Measurements from ENCODE around the gene SPG7. TPM values are rescaled to one million over a fixed set of nuclear protein-coding genes. Genes with fewer than 3 reads are reported as not detected.
"Not testable (repeated sequence)": the region's sequence is repeated elsewhere in the genome, so short reads cannot be mapped to it uniquely, and the experiment has no call there.

SPG7 gene
- 75.1 and 98.6 TPM in 2 replicates for total RNA-seq (2012; rRNA removed)

GRCh38 chr16:89507834-89508590, at the start of gene SPG7:
SPG7 (plus strand) TSS chr16:89508403; CDS start chr16:89508418, 15 bp downstream.
- H3K27me3 ChIP-seq (ENCODE audit: control insufficient read depth, insufficient read depth, low read length) = no peaks in the 10 kb centered on the region
- H3K4me2 ChIP-seq (ENCODE audit: low read length) = peak within 1 kb of the TSS; percentile 99
- H3K9ac ChIP-seq (ENCODE audit: low read depth, low read length) = peak within 1 kb of the TSS; percentile 96
- no peaks in the 10 kb centered on the region for H3K9me3 ChIP-seq (replicated peaks; ENCODE audit: low read length)
- peaks cover 31% of the 10 kb centered on the region for H3K4me1 ChIP-seq (ENCODE audit: control insufficient read depth, insufficient read depth, low read length)
- H3K4me3 ChIP-seq (ENCODE audit: low read length) = peak within 1 kb of the TSS; percentile 97
- H3K36me3 ChIP-seq (ENCODE audit: insufficient read depth, low read length) = peaks cover 24% of the 10 kb centered on the region

- Histone ChIP-seq H3K36me3 (ENCODE audit: insufficient read depth, low read length) (peaks cover 17% of the 10 kb centered on the region), H3K4me1 (ENCODE audit: control insufficient read depth, insufficient read depth, low read length) (peaks cover 26% of the 10 kb centered on the region), H3K27me3 (ENCODE audit: control insufficient read depth, insufficient read depth, low read length) (no peaks in the 10 kb centered on the region), H3K4me3 (ENCODE audit: low read length) (no peak overlapping the region), H3K9me3 (replicated peaks; ENCODE audit: low read length) (no peaks in the 10 kb centered on the region), H3K4me2 (ENCODE audit: low read length) (no peak overlapping the region), H3K9ac (ENCODE audit: low read depth, low read length) (no peak overlapping the region)
Observed at GRCh38 chr16:89458551-89458950, 49.7 kb upstream of the SPG7 start.

- Histone ChIP-seq H3K9me3 (replicated peaks; ENCODE audit: low read length) (no peaks in the 10 kb centered on the region), H3K27me3 (ENCODE audit: control insufficient read depth, insufficient read depth, low read length) (no peaks in the 10 kb centered on the region), H3K36me3 (ENCODE audit: insufficient read depth, low read length) (peaks cover 14% of the 10 kb centered on the region), H3K4me2 (ENCODE audit: low read length) (no peak overlapping the region), H3K4me1 (ENCODE audit: control insufficient read depth, insufficient read depth, low read length) (peaks cover 22% of the 10 kb centered on the region), H3K9ac (ENCODE audit: low read depth, low read length) (no peak overlapping the region), H3K4me3 (ENCODE audit: low read length) (no peak overlapping the region)
Observed at GRCh38 chr16:89458967-89459366, 49.2 kb upstream of the SPG7 start.

- Histone ChIP-seq H3K36me3 (ENCODE audit: insufficient read depth, low read length) (peaks cover 8% of the 10 kb centered on the region), H3K4me2 (ENCODE audit: low read length) (no peak overlapping the region), H3K9ac (ENCODE audit: low read depth, low read length) (no peak overlapping the region), H3K4me3 (ENCODE audit: low read length) (no peak overlapping the region), H3K9me3 (replicated peaks; ENCODE audit: low read length) (no peaks in the 10 kb centered on the region), H3K27me3 (ENCODE audit: control insufficient read depth, insufficient read depth, low read length) (no peaks in the 10 kb centered on the region), H3K4me1 (ENCODE audit: control insufficient read depth, insufficient read depth, low read length) (peaks cover 23% of the 10 kb centered on the region)
Observed at GRCh38 chr16:89460556-89460955, 47.6 kb upstream of the SPG7 start.

GRCh38 chr16:89461890-89462289, 46.3 kb upstream of the SPG7 start:
- H3K4me1 ChIP-seq (ENCODE audit: control insufficient read depth, insufficient read depth, low read length) = peaks cover 28% of the 10 kb centered on the region
- not testable (repeated sequence) for H3K36me3 ChIP-seq (ENCODE audit: insufficient read depth, low read length); H3K9ac ChIP-seq (ENCODE audit: low read depth, low read length)

GRCh38 chr16:89462639-89463038, 45.6 kb upstream of the SPG7 start:
- not testable (repeated sequence) for H3K4me2 ChIP-seq (ENCODE audit: low read length); H3K4me3 ChIP-seq (ENCODE audit: low read length); H3K9me3 ChIP-seq (replicated peaks; ENCODE audit: low read length); H3K27me3 ChIP-seq (ENCODE audit: control insufficient read depth, insufficient read depth, low read length); H3K9ac ChIP-seq (ENCODE audit: low read depth, low read length); H3K36me3 ChIP-seq (ENCODE audit: insufficient read depth, low read length)
- H3K4me1 ChIP-seq (ENCODE audit: control insufficient read depth, insufficient read depth, low read length) = peaks cover 28% of the 10 kb centered on the region

More at GRCh38 chr16:89461890-89462289, 46.3 kb upstream of the SPG7 start:
- not testable (repeated sequence) for H3K9me3 ChIP-seq (replicated peaks; ENCODE audit: low read length); H3K27me3 ChIP-seq (ENCODE audit: control insufficient read depth, insufficient read depth, low read length); H3K4me2 ChIP-seq (ENCODE audit: low read length); H3K4me3 ChIP-seq (ENCODE audit: low read length)

GRCh38 chr16:89463312-89463711, 44.9 kb upstream of the SPG7 start:
- H3K9me3 ChIP-seq (replicated peaks; ENCODE audit: low read length); H3K4me3 ChIP-seq (ENCODE audit: low read length); H3K27me3 ChIP-seq (ENCODE audit: control insufficient read depth, insufficient read depth, low read length); H3K36me3 ChIP-seq (ENCODE audit: insufficient read depth, low read length); H3K4me2 ChIP-seq (ENCODE audit: low read length); H3K9ac ChIP-seq (ENCODE audit: low read depth, low read length): not testable (repeated sequence)
- H3K4me1 ChIP-seq (ENCODE audit: control insufficient read depth, insufficient read depth, low read length) = peaks cover 24% of the 10 kb centered on the region

GRCh38 chr16:89466920-89467319, 41.3 kb upstream of the SPG7 start:
- H3K4me1 ChIP-seq (ENCODE audit: control insufficient read depth, insufficient read depth, low read length) = peaks cover 35% of the 10 kb centered on the region

GRCh38 chr16:89467382-89467781, 40.8 kb upstream of the SPG7 start:
- H3K4me1 ChIP-seq (ENCODE audit: control insufficient read depth, insufficient read depth, low read length) = peaks cover 37% of the 10 kb centered on the region
- H3K36me3 ChIP-seq (ENCODE audit: insufficient read depth, low read length) = no peaks in the 10 kb centered on the region

More at GRCh38 chr16:89466920-89467319, 41.3 kb upstream of the SPG7 start:
- Histone ChIP-seq H3K27me3 (ENCODE audit: control insufficient read depth, insufficient read depth, low read length) (no peaks in the 10 kb centered on the region), H3K4me3 (ENCODE audit: low read length) (no peak overlapping the region), H3K4me2 (ENCODE audit: low read length) (peak overlapping the region; percentile 18), H3K36me3 (ENCODE audit: insufficient read depth, low read length) (no peaks in the 10 kb centered on the region), H3K9ac (ENCODE audit: low read depth, low read length) (no peak overlapping the region), H3K9me3 (replicated peaks; ENCODE audit: low read length) (no peaks in the 10 kb centered on the region)

GRCh38 chr16:89472711-89473075, 35.5 kb upstream of the SPG7 start:
- H3K36me3 ChIP-seq (ENCODE audit: insufficient read depth, low read length) = no peaks in the 10 kb centered on the region

More at GRCh38 chr16:89467382-89467781, 40.8 kb upstream of the SPG7 start:
- no peak overlapping the region for H3K9ac ChIP-seq (ENCODE audit: low read depth, low read length)
- no peaks in the 10 kb centered on the region for H3K27me3 ChIP-seq (ENCODE audit: control insufficient read depth, insufficient read depth, low read length)
- no peaks in the 10 kb centered on the region for H3K9me3 ChIP-seq (replicated peaks; ENCODE audit: low read length)
- H3K4me2 ChIP-seq (ENCODE audit: low read length) = no peak overlapping the region
- H3K4me3 ChIP-seq (ENCODE audit: low read length) = no peak overlapping the region

GRCh38 chr16:89473136-89473712, 35.0 kb upstream of the SPG7 start:
- H3K36me3 ChIP-seq (ENCODE audit: insufficient read depth, low read length) = no peaks in the 10 kb centered on the region
- peaks cover 40% of the 10 kb centered on the region for H3K4me1 ChIP-seq (ENCODE audit: control insufficient read depth, insufficient read depth, low read length)
- H3K9me3 ChIP-seq (replicated peaks; ENCODE audit: low read length) = no peaks in the 10 kb centered on the region
- H3K4me2 ChIP-seq (ENCODE audit: low read length) = no peak overlapping the region
- H3K9ac ChIP-seq (ENCODE audit: low read depth, low read length) = no peak overlapping the region
- no peak overlapping the region for H3K4me3 ChIP-seq (ENCODE audit: low read length)
- H3K27me3 ChIP-seq (ENCODE audit: control insufficient read depth, insufficient read depth, low read length) = no peaks in the 10 kb centered on the region

More at GRCh38 chr16:89472711-89473075, 35.5 kb upstream of the SPG7 start:
- Histone ChIP-seq H3K9me3 (replicated peaks; ENCODE audit: low read length) (no peaks in the 10 kb centered on the region), H3K27me3 (ENCODE audit: control insufficient read depth, insufficient read depth, low read length) (no peaks in the 10 kb centered on the region), H3K4me2 (ENCODE audit: low read length) (no peak overlapping the region), H3K9ac (ENCODE audit: low read depth, low read length) (no peak overlapping the region), H3K4me1 (ENCODE audit: control insufficient read depth, insufficient read depth, low read length) (peaks cover 37% of the 10 kb centered on the region), H3K4me3 (ENCODE audit: low read length) (no peak overlapping the region)
